HG02870 (cell line): ENCODE measurements around the gene DMTF1.
"Not testable (repeated sequence)": the region's sequence is repeated elsewhere in the genome, so short reads cannot be mapped to it uniquely, and the experiment has no call there.

Source experiments
- ATAC-seq: cut with Tn5 transposase; IDR thresholded peaks from one replicate; pipeline ENCODE4 v1.9.1; 2021; ENCODE audit warnings: mild to moderate bottlenecking, moderate library complexity; ENCODE audit not compliant: unreplicated experiment

The DMTF1 gene, protein sequence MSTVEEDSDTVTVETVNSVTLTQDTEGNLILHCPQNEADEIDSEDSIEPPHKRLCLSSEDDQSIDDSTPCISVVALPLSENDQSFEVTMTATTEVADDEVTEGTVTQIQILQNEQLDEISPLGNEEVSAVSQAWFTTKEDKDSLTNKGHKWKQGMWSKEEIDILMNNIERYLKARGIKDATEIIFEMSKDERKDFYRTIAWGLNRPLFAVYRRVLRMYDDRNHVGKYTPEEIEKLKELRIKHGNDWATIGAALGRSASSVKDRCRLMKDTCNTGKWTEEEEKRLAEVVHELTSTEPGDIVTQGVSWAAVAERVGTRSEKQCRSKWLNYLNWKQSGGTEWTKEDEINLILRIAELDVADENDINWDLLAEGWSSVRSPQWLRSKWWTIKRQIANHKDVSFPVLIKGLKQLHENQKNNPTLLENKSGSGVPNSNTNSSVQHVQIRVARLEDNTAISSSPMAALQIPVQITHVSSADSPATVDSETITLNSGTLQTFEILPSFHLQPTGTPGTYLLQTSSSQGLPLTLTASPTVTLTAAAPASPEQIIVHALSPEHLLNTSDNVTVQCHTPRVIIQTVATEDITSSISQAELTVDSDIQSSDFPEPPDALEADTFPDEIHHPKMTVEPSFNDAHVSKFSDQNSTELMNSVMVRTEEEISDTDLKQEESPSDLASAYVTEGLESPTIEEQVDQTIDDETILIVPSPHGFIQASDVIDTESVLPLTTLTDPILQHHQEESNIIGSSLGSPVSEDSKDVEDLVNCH

DNA sequence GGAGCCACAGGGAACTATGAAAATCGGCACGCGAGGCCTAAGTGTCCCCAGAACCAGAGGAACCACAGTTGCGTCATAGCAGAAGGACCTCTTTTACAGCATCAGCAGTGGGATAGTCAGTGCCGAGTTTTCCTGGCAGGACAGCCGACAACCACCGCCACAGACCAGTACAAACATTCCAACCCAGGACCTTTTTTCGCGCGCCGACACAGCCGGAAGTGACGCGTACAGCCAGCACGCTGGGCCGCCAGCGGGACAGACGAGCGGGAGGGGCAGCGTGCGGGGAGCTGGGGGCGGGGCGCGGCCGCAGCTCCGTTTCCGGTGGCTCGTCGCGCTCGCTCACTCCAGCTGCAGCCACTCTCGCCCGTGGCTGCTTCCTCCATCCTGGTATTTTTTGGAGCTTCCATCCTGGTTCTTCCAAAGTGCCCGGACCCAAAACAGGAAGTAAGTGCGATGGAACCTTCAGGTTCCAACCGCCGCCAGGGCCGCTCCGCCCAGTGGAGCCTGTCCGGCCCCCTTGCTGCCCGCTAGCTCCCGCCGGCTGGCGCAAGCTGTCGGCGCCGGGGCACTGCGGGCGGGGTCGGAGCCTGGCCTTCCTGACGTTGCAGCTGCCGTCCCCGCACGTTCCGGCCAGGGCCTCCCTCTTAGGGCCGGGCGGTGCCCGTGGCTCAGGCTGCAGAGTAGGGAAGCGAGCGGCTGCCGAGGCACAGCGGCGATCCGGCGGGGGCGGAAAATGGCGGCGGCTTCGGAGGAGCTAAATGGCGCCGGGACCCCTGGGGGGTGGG, at the start of gene DMTF1:
DMTF1 (plus strand) TSS at position 342 of the 785 bp plus-strand sequence. CDS start 12,489 bp downstream, outside the sequence.
- ATAC-seq, result peak; percentile 68

DNA sequence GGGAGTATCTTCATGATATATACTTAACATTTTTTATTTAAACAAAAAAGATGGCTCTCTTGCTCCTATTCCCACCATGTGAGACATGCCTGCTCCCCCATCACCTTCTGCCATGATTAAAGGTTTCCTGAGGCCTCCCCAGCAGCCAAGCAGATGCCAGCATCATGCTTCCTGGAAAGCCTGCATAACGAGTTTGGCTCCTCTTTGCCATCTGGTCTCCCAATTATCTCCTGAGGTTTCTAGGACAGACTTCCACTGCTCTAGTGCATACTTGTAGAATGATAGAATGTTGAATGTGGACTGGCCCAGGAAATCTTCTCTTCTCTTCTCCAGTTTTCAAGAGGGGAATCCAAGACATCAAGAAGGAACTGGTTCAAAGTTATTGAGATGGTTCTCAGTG, 46.9 kb upstream of the DMTF1 start:
- ATAC-seq, result no peak

DNA sequence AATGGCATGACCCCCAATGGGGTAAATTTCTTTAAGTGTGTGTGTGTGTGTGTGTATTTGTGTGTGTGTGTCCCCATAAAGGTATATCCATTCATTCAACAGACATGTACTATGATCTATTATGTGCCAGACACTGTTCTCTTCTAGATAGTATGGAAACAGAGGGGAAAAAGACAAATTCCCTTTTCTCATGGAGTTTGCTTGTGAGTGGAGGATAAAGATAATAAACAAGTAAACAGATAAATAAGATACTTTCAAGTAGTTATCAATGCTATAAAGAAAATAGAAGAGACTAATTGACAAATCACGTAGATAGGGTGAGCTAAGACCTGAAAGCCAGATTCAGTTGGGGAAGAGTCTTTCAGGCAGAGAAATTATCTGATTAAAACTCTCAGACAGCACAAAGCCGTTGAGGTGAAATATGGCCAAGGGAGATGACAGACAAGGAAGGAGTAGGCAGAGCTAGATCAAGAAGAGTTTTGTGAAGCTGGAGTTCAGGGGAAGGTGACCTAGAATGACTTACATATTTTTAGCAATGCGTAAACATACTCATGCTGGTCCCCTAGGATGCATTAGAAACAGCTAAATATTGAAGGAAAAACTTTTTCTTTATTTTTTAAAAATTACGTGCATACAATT, 45.2 kb upstream of the DMTF1 start:
- ATAC-seq, result no peak

DNA sequence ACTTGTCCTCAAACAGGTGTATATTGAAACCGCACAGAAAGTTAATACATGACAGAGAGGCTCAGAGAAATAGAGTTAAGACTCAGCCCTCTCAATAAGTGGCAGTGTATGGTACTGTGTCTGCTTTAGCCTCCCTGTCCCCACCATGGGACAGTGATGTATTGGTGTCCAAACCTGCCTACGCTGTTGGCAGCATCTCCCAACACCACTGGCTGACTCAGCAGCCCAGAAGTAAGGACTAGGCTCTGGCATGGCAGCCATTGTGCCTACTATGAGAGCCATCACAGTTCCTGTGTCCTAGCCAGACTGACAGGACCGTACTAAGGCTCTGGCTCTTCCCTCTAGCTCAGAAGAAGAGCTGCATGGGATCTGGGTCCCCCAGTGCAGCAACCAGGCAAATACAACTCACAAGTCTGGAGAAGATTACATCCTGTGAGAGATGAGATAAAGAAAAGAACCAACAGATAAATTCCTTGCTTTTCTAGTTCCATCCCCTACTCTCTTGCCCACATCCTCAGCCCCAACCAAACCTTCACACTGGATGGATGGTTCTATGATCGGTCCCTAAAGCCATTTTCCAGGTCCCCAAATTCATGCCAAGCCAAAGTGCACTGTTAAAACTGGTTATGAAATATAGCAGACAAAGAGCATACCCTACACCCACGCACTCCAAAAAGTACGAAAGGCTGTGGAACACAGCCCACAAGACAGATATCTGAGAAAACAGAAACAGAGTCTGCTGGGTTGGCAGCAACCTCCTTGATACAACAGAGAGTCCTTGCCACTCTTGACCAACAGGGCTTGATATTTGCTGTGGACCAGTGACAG, 44.1 kb upstream of the DMTF1 start:
- no peak for ATAC-seq

DNA sequence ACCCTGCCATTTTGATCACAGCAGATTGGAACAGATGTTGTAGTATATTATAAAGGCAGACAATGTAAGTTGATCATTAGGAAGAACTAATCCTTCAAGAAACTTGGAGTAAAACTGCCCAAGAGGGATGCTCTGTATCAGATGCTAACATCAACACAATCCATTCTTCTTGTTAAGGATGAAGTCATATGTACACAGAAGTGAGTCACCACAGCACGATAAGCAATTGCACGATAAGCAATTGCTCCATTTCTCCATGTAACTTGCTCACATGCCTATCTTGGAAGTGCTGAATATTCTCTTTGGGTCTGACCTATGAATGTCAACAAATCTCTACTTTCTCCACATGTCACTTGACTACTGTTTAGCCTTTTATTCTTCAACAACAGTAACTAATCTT, 41.5 kb upstream of the DMTF1 start:
- ATAC-seq, result no peak

DNA sequence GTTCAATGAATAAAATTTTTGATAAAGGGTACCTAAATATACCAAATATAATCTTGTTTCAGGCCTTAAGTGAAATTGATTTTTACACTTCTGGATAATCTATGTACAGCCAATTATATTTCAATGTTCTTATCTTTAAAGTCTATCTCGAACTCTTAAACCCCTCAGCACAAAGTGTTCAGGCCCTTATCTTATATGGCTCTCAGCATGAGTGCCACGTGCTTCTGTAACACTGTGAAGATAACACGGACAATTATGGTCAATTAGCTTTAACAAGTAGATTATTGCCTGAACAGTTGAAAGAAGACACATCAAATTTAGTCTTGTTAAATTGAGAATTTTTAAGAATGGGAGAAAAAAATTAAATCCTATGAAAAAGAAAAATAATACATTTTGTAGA, 40.4 kb upstream of the DMTF1 start:
- ATAC-seq, result no peak

DNA sequence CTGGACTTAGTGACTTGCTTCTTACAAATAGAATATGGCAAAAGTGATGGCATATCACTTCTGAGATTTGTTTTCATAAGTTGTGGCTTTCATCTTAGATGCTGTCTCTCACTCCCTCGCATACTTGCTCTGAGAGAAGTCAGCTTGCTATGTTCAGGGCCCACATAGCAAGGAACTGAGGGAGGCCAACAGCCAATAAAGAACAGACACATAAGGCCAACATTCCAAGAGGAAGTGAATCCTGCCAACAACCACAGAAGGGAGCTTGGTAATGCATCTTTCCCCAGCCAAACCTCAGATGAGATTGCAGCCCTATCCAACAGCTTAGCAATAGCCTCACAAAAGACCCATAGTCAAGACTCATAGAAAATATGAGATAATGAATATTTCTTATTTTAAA, 39.2 kb upstream of the DMTF1 start:
- ATAC-seq, result no peak

DNA sequence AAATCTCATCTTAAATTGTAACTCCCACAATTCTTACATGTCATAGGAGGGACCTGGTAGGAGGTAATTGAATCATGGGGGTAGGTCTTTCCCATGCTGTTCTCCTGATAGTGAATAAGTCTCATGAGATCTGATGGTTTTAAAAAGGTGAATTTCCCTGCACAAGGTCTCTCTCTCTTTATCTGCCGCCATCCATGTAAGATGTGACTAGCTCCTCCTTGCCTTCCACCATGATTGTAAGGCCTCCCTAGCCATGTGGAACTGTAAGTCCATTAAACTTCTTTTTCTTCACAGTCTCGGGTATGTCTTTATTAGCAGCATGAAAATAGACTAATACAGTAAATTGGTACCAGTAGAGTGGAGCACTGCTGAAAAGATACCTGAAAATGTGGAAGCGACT, 38.3 kb upstream of the DMTF1 start:
- not testable (repeated sequence) for ATAC-seq

DNA sequence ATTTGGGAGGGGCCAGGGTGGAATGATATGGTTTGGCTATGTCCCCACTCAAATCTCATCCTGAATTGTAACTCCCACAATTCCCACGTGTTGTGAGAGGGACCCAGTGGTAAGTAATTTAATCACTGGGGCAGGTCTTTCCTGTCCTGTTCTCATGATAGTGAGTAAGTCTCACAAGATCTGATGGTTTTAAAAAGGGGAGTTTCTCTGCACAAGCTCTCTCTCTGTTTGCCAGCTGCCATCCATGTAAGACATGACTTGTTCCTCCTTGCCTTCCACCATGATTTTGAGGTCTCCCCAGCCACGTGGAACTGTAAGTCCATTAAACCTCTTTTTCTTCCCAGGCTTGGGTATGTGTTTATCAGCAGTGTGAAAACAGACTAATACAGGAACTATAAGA, 36.5 kb upstream of the DMTF1 start:
- not testable (repeated sequence) for ATAC-seq

DNA sequence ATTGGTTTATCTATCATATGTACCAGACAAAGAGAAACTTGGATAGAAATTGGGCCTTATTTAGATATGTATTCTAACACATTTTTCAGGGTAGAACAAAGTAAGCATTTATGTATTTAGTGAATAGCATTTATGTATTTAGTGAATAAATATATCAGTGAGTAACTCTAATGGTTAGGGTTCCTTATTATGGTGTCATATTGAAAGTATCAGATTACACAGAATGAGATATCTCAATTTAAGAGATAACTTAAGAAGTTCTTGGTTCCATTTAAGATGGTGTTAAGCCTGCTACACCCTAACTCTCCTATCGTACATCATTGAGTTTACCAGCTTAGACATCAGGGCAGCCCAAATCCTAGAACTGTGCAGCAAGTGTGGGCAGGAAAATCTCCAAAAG, 35.9 kb upstream of the DMTF1 start:
- ATAC-seq, result peak; percentile 97

DNA sequence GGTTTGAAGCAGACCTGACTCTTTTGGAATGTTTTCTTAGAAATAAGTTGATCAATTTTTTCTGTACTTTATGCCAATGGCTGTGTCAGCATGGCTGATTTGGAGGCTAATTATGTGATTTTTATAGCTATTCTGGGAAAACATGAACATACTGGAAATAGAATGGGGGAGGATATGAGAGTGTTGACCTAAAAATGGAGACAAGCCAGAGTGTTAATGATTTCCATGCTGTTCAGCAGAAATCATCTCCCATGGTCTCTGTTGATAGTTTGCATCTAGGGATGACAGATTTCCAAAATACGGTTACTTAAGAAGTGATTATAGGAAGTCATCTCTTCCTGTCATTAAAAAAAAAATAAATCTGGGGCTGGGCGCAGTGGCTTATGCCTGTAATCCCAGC, 32.7 kb upstream of the DMTF1 start:
- no peak for ATAC-seq

DNA sequence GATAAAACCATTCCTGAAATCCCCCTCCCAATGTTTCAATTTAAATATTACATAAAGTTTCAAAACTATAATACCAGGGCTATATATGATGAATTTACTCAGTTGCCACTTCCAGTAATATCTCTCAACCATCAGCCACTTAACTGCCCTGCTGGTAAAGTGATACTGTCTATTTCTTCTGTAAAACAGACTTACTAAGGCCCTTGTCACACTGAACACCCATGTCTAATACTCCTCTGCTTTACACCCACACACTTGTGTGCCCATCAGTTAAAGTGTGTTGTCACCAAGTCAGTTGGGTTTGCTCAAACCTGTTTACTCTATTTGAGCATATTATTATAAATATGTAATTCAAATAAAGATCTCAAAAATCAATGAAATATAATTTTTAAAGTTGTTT, 29.1 kb upstream of the DMTF1 start:
- no peak for ATAC-seq

DNA sequence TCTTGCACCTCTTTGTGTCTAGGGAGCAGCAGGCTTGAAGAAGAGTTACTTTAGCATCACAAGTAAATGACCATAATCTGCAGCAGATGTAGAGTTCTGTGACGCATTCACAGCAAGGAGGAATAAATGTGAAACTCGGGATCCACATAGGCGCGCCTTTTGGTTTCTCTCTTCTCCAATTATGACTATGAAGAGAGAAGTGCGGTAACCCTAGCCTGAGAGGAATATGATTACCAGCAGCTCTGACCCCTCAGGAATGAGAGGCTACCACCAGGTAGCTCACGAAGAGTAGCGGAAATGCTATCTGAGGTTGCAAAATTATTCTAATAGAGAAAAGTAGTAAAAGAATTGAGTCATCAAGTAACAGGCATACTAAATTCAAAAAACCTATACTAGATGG, 25.2 kb upstream of the DMTF1 start:
- ATAC-seq, result peak; percentile 75

DNA sequence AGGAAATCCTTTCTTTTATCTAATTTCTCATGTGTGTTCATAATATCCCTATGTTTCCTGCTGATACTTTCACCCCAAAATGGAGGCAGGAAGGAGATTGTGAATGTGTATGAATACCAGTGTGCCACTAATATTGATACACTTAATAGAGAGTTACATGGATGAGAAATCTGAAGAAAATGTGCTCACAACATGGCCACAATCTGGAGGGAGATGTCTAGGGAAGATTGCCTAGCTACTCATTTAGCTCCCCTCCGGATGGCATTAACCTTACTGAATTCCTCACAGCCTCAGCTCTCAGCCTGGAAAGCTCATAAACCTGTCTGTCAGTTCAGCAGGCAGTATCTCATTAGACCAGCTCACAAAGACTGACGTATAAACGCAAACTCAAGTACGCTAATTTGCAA, 23.4 kb upstream of the DMTF1 start:
- ATAC-seq, result no peak

DNA sequence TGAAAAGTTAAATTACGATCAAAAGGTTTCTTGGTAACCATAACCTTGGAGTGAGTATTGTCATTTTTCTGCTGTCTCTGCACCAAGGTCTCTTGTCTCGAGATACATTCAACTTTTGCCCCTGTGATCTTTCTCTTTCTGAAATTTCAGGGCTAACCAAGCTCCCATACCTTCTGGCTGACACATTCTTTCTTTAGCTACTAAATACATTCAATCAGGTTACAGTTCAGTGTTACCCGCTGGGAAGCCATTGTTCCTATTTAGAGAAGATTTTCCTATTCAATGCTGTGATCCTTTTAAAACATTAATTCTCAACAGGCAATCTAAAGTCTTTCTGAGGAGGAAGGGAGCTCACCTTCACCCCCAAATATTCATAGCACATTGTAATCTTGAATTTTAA, 22.9 kb upstream of the DMTF1 start:
- no peak for ATAC-seq

DNA sequence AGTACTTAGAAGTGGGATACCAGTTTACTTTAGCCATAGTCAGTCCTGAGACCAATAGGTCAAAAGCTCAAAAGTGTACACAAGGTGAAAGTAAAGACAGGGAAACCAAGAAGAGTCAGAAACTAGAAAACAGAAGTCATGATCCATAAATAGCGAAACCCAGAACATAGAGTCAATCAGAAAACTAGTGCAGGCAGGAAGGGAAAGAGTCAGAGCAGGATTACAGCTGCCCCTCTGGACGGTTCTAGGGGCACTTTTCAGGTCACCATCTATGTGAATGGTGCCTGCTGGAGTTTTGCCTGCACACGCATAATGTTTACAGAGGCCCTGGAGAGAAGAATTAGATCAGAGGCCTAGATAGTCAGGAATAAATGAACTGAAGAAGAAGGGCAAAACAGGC, 22.4 kb upstream of the DMTF1 start:
- ATAC-seq, result peak; percentile 76

DNA sequence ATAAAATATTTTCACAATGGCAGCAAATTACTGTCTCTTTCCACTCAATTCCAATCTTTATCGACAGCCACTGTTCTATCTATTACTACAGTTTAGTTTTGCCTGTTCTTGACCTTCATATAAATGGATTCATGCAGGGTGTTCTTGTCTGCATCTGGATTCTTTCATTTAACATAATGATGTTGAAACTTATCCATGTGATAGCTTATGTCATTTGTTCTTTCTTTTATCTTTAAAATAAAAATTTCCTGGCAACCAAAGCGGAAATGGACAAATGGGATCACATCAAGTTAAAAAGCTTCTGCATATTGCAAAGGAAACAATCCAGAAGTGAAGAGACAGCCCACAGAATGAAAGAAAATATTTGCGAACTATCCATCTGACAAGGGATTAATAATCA, 20.5 kb upstream of the DMTF1 start:
- ATAC-seq, result no peak

DNA sequence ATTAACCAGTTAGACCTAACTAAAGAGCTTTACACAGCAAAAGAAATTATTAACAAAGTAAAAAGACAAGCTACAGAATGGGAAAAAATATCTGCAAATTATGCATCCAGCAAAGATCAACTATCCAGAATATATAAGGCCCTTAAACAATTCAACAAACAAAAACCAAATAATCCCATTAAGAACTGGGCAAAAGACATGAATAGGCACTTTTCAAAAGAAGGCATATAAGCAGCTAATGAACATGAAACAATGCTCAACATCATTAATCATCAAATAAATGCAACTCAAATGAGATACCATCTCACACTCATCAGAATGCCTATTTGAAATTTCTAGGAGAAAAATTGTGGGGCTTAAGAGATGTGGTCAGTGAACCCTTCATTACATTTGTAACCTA, 15.0 kb upstream of the DMTF1 start:
- ATAC-seq, result no peak

DNA sequence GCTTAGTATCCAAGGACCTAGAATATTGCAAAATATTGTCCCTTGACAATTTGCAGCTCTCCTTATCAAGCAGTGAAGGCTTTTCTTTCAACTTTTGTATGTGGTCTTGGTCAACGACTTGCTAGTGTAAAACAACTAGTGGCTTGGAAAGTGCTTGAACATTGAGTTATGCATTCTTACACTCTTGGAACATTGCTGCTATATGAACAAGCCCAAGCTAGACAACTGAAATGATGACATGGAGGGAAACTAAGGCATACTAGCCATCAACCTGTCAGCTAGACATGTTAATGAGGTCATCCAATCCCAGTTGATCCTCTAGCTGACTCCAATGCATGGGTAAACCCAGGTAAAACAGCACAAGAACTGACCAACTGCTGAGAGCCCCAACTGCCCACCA, 12.7 kb upstream of the DMTF1 start:
- ATAC-seq, result no peak

DNA sequence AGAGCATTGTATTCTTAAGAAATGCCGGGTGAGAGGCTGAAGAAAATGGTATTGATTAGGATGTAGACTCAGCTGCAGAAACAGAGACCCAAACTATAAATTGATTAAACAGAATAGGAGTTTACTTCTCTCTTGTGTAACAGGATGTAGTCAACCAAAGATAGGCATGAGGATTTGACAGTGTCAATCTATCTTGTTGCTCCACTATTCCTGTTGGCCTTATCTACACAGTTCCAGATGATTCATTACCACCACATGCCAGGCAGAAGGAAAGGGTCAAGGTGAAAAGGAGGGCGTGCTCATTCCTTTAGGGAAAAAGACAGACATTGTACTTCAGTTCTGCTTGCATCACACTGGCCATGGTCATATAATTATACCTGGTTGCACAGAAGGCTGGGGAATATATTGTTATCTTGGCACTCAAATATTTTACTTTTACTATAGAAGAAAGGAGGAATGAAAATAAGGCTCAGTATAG, 11.9 kb upstream of the DMTF1 start:
- ATAC-seq, result no peak
